HUES6 (cell line): ENCODE measurements around the gene UACA.
"Not testable (repeated sequence)": the region's sequence is repeated elsewhere in the genome, so short reads cannot be mapped to it uniquely, and the experiment has no call there.

Source experiments
- H3K27ac ChIP-seq: 2 replicates; pipeline ENCODE4 v1.7.0; 2013; ENCODE audit warnings: low read depth, mild to moderate bottlenecking, low read length, inconsistent platforms
- H3K27me3 ChIP-seq: 2 replicates; pipeline ENCODE4 v1.6.1; 2013; ENCODE audit warnings: low read length; ENCODE audit not compliant: control insufficient read depth, insufficient read depth
- H3K36me3 ChIP-seq: 2 replicates; pipeline ENCODE4 v1.6.1; 2013; ENCODE audit warnings: low read length; ENCODE audit not compliant: control insufficient read depth, insufficient read depth
- H3K4me1 ChIP-seq: 2 replicates; pipeline ENCODE4 v1.6.1; 2013; ENCODE audit warnings: low read length; ENCODE audit not compliant: control insufficient read depth, insufficient read depth
- H3K4me3 ChIP-seq: 2 replicates; pipeline ENCODE4 v1.5.1; 2013; ENCODE audit warnings: low read depth, low read length
- H3K9ac ChIP-seq: one replicate; pipeline ENCODE4 v1.6.1; 2013; ENCODE audit warnings: mild to moderate bottlenecking, low read length
- H3K9me3 ChIP-seq: 2 replicates; pipeline ENCODE4 v1.6.1; 2013; ENCODE audit warnings: low read depth, low read length; ENCODE audit not compliant: control insufficient read depth, insufficient read depth

The UACA gene

GRCh38 chr15:70746598-70746997 lies 16.8 kb downstream of the UACA start:
- not testable (repeated sequence) for H3K9ac ChIP-seq

DNA sequence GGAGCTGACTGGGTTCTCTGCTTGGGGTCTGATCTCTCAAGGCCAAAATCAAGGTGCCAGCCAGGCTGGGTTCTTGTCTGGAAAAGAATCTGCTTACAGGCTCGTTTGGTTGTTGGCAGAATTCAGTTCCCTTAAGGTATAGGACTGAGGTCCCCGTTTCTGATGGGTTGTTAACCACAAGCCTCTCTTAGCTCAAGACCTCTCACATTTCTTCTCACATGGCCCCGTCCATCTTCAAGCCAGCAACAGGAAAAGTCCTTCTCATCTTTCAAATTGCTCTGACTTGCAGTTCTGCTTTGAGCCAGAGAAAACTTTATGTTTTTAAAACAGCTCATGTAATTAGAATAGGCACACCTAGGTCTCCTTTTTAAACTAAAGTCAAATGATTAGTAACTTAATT lies 20.4 kb downstream of the UACA start:
- H3K27me3 ChIP-seq, result no peaks in the 10 kb centered on the region
- no peak overlapping the region for H3K4me3 ChIP-seq
- H3K9me3 ChIP-seq, result no peaks in the 10 kb centered on the region
- no peak overlapping the region for H3K27ac ChIP-seq
- no peak overlapping the region for H3K9ac ChIP-seq
- peaks cover 5% of the 10 kb centered on the region; the same call in 1 of the 2 replicates for H3K4me1 ChIP-seq
- H3K36me3 ChIP-seq, result no peaks in the 10 kb centered on the region

More at GRCh38 chr15:70746598-70746997, 16.8 kb downstream of the UACA start:
- not testable (repeated sequence) for H3K4me3 ChIP-seq, H3K27me3 ChIP-seq, H3K9me3 ChIP-seq, H3K36me3 ChIP-seq, H3K27ac ChIP-seq, H3K4me1 ChIP-seq

DNA sequence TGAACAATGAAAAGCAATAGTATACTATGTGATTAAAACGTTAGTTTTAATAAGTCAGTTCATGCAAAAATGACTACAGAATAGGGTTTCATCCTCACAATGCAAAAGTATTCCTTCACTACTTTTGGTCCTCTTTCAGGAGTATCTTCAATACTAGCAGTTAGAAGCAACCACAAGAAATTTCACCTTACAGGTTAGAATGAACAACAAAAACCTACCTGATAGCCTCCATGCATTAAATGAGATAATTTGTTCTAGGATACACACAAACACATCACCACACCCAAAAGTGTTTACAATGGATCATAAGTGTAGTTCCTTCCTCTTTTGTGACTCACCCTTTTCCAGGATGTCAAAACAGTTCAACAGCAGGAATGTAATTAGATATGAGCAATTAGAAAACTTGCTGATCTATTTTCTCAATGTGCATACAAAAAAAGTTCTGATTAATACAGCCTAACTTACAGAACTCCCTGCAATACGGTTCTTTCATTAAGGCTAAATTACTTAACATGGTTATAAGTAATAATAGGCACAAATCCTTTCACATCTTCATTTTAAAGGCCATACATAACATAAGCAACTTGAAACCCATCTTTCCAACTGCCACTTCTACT lies 21.6 kb downstream of the UACA start:
- Histone ChIP-seq H3K27ac (no peak overlapping the region), H3K9ac (no peak overlapping the region), H3K9me3 (no peaks in the 10 kb centered on the region), H3K4me3 (no peak overlapping the region), H3K36me3 (no peaks in the 10 kb centered on the region), H3K27me3 (no peaks in the 10 kb centered on the region), H3K4me1 (peaks cover 5% of the 10 kb centered on the region; the same call in 1 of the 2 replicates)

- H3K27ac ChIP-seq, result no peak overlapping the region
- H3K9ac ChIP-seq, result no peak overlapping the region
- H3K4me1 ChIP-seq, result peaks cover 5% of the 10 kb centered on the region; the same call in 1 of the 2 replicates
- no peak overlapping the region for H3K4me3 ChIP-seq
- H3K9me3 ChIP-seq, result no peaks in the 10 kb centered on the region
- H3K36me3 ChIP-seq, result no peaks in the 10 kb centered on the region
- no peaks in the 10 kb centered on the region for H3K27me3 ChIP-seq
Observed at GRCh38 chr15:70741107-70741531, 22.2 kb downstream of the UACA start.

DNA sequence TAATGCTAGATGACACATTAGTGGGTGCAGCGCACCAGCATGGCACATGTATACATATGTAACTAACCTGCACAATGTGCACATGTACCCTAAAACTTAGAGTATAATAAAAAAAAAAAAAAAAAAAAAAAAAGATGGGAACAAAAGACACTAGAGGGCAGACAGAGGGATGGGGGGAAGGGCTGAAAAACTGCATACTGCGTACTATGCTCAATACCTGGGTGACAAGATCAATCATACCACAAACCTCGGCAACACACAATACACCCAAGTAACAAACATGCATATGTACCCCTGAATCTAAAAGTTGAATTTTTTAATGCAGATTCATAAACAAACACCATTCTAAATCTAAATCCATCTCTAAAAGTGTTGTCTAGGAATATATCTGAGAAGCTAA lies 28.3 kb downstream of the UACA start:
- H3K36me3 ChIP-seq, result not testable (repeated sequence)

GRCh38 chr15:70729164-70729563 lies 34.2 kb downstream of the UACA start:
- peaks cover 3% of the 10 kb centered on the region; the same call in 1 of the 2 replicates for H3K4me1 ChIP-seq
- H3K27me3 ChIP-seq, result no peaks in the 10 kb centered on the region
- no peak overlapping the region for H3K27ac ChIP-seq
- H3K9me3 ChIP-seq, result no peaks in the 10 kb centered on the region
- H3K9ac ChIP-seq, result no peak overlapping the region
- no peaks in the 10 kb centered on the region for H3K36me3 ChIP-seq
- no peak overlapping the region for H3K4me3 ChIP-seq

More for the DNA sequence above, 28.3 kb downstream of the UACA start:
- H3K9ac ChIP-seq, H3K9me3 ChIP-seq, H3K27ac ChIP-seq, H3K27me3 ChIP-seq, H3K4me3 ChIP-seq, H3K4me1 ChIP-seq: not testable (repeated sequence)

GRCh38 chr15:70726753-70727152 lies 36.6 kb downstream of the UACA start:
- Histone ChIP-seq H3K4me1 (peaks cover 3% of the 10 kb centered on the region; the same call in 1 of the 2 replicates), H3K27me3 (no peaks in the 10 kb centered on the region), H3K9me3 (no peaks in the 10 kb centered on the region), H3K27ac (no peak overlapping the region), H3K9ac (no peak overlapping the region), H3K4me3 (no peak overlapping the region), H3K36me3 (no peaks in the 10 kb centered on the region)

DNA sequence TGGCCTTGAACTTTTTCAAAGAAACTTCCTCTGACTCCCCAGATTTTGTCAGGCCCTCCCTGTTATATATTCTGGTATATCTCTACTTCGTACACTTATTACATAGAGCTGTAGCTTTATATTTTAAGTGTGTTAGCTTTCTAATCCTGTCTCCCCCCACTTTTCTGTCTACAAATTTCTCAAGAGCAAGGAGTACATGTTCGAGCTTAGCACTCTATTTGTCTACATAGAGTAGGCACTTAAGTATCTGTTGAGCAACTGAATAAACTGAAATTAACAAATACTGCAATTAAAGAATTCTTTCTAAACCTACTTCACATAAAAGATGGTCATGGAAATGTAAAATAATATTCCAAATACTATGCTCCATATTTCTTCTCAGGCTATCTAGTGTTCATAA lies 39.4 kb downstream of the UACA start:
- H3K4me1 ChIP-seq, result peaks cover 3% of the 10 kb centered on the region; the same call in 1 of the 2 replicates
- H3K4me3 ChIP-seq, result no peak overlapping the region
- no peaks in the 10 kb centered on the region for H3K27me3 ChIP-seq
- no peaks in the 10 kb centered on the region for H3K36me3 ChIP-seq
- no peak overlapping the region for H3K27ac ChIP-seq
- H3K9ac ChIP-seq, result no peak overlapping the region
- no peaks in the 10 kb centered on the region for H3K9me3 ChIP-seq

- no peaks in the 10 kb centered on the region for H3K9me3 ChIP-seq
- H3K36me3 ChIP-seq, result no peaks in the 10 kb centered on the region
- H3K27me3 ChIP-seq, result no peaks in the 10 kb centered on the region
- H3K4me3 ChIP-seq, result no peak overlapping the region
- no peak overlapping the region for H3K9ac ChIP-seq
- H3K27ac ChIP-seq, result no peak overlapping the region
- peaks cover 3% of the 10 kb centered on the region; the same call in 1 of the 2 replicates for H3K4me1 ChIP-seq
Observed at GRCh38 chr15:70723122-70723422, 40.3 kb downstream of the UACA start.

GRCh38 chr15:70722266-70723121 lies 40.9 kb downstream of the UACA start:
- no peak overlapping the region for H3K4me3 ChIP-seq
- H3K36me3 ChIP-seq, result no peaks in the 10 kb centered on the region
- H3K9me3 ChIP-seq, result no peaks in the 10 kb centered on the region
- H3K9ac ChIP-seq, result no peak overlapping the region
- H3K4me1 ChIP-seq, result peaks cover 3% of the 10 kb centered on the region; the same call in 1 of the 2 replicates
- no peaks in the 10 kb centered on the region for H3K27me3 ChIP-seq
- no peak overlapping the region for H3K27ac ChIP-seq

DNA sequence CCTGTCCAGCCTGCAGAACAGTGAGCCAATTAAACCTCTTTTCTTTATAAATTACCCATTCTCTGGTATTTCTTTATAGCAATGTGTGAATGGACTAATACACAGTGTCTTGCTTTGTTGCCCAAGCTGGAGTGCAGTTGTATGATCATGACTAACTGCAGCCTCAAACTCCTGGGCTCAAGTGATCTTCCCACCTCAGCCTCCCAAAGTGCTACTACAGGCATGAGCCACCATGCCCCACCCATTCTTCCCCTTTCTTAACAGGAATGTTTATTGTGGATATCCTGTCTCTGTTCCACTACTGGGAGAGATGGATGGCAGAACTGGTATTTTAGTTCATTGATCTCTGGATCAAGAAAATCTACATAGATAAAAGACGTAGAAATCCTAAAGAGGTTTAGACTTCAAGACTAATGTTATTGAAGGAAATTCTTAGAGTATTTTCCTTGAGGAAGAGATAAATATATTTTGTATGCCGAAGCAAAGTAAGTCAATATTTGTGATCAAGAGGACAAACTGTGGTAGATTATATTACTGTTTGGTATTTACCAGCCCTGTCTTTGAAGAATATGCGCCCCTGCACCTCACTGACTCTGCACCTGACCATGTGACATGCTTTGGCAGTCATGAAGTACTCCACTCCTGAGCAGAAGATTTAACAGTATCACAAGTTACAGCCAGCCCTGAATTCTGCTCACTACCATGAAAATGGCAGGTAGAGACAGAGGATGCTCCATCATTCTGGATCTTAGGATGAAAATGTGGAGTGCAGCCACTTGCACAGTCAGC lies 42.9 kb downstream of the UACA start:
- H3K4me1 ChIP-seq, result peaks cover 5% of the 10 kb centered on the region; the same call in 1 of the 2 replicates
- no peaks in the 10 kb centered on the region for H3K36me3 ChIP-seq
- no peaks in the 10 kb centered on the region for H3K9me3 ChIP-seq
- no peak overlapping the region for H3K4me3 ChIP-seq
- no peak overlapping the region for H3K9ac ChIP-seq
- no peaks in the 10 kb centered on the region for H3K27me3 ChIP-seq
- no peak overlapping the region for H3K27ac ChIP-seq
